ENCODE results near the gene ACYP1.

- TF ChIP-seq CTCF (IDR thresholded peaks at IDR 0.05), result no peak
- TF ChIP-seq POLR2A (IDR thresholded peaks at IDR 0.05), result no peak
Measured at GRCh38 chr14:75041613-75042012, 22.2 kb downstream of the ACYP1 start.
